Neural cell (in vitro differentiated cells): ENCODE measurements around the gene DEAF1. TPM values are rescaled to one million over a fixed set of nuclear protein-coding genes. Genes with fewer than 3 reads are reported as not detected.

ENCODE experiments used
- H2AFZ ChIP-seq: fragments of 200-600, 300-800 bp; sonication (generic), shearing (Covaris generic); 2 replicates; pipeline ENCODE4 v1.6.0; 2014; ENCODE audit warnings: low read depth, mild to moderate bottlenecking, antibody characterized with exemption, low read length, moderate library complexity
- H3F3A ChIP-seq: fragments of 200-600 bp; shearing (Covaris generic); 2 replicates; pipeline ENCODE4 v1.6.1; 2016; ENCODE audit warnings: mild to moderate bottlenecking, moderate library complexity, mixed read lengths, antibody characterized with exemption, low read length; ENCODE audit not compliant: insufficient read depth, poor library complexity, severe bottlenecking
- H3K27ac ChIP-seq: fragments of 200-600, 300-800 bp; sonication (generic), shearing (Covaris generic); 2 replicates; pipeline ENCODE4 v1.5.1; 2014; ENCODE audit warnings: mild to moderate bottlenecking, low read length, moderate library complexity
- H3K27me3 ChIP-seq: fragments of 300-800, 200-600 bp; sonication (generic), shearing (Covaris generic); 2 replicates; pipeline ENCODE4 v1.6.0; 2014; ENCODE audit warnings: mild to moderate bottlenecking, low read depth, low read length, moderate library complexity; ENCODE audit not compliant: insufficient read depth
- H3K36me3 ChIP-seq: fragments of 300-800, 200-600 bp; sonication (generic), shearing (Covaris generic); 2 replicates; pipeline ENCODE4 v1.5.1; 2014; ENCODE audit warnings: mild to moderate bottlenecking, antibody characterized with exemption, low read length, moderate library complexity; ENCODE audit not compliant: insufficient read depth
- H3K4me2 ChIP-seq: fragments of 300-800, 200-600 bp; sonication (generic), shearing (Covaris generic); 2 replicates; pipeline ENCODE4 v1.6.0; 2014; ENCODE audit warnings: mild to moderate bottlenecking, low read length
- H3K4me3 ChIP-seq: fragments of 300-800, 200-600 bp; sonication (generic), shearing (Covaris generic); 2 replicates; pipeline ENCODE4 v1.5.1; 2014; ENCODE audit warnings: mild to moderate bottlenecking, low read length, moderate library complexity
- H3K79me2 ChIP-seq: fragments of 200-600 bp; shearing (Covaris generic); replicated peaks from 2 replicates; pipeline ENCODE4 v1.6.0; 2014; ENCODE audit warnings: mild to moderate bottlenecking, low read length, moderate library complexity; ENCODE audit not compliant: insufficient read depth
- H3K9ac ChIP-seq: fragments of 300-800, 200-600 bp; sonication (generic), shearing (Covaris generic); 2 replicates; pipeline ENCODE4 v1.6.1; 2016; ENCODE audit warnings: mild to moderate bottlenecking, low read length, mixed read lengths
- H3K9me2 ChIP-seq: fragments of 200-600 bp; shearing (Covaris generic); 2 replicates; pipeline ENCODE4 v1.6.1; 2016; ENCODE audit warnings: mild to moderate bottlenecking, low read length, mixed read lengths; ENCODE audit not compliant: insufficient read depth
- H3K9me3 ChIP-seq: fragments of 200-600, 300-800 bp; sonication (generic), shearing (Covaris generic); 2 replicates; pipeline ENCODE4 v1.6.1; 2016; ENCODE audit warnings: mild to moderate bottlenecking, mixed run types, low read length, moderate library complexity, mixed read lengths
- H4K20me1 ChIP-seq: fragments of 200-600 bp; shearing (Covaris generic); 2 replicates; pipeline ENCODE4 v1.6.1; 2016; ENCODE audit warnings: mild to moderate bottlenecking, mixed run types; ENCODE audit not compliant: insufficient read depth
- EP300 ChIP-seq: fragments of 450-650 bp; conservative IDR thresholded peaks from 2 replicates; pipeline ENCODE4 v1.6.1; 2014; ENCODE audit warnings: antibody characterized with exemption, mild to moderate bottlenecking, moderate library complexity; ENCODE audit not compliant: poor library complexity, severe bottlenecking
- EZH2 ChIP-seq: fragments of 200-600, 300-800 bp; shearing (Covaris generic), sonication (generic); IDR thresholded peaks from 2 replicates; pipeline ENCODE4 v1.6.1; 2014; ENCODE audit warnings: antibody characterized with exemption, low read length, borderline replicate concordance, mild to moderate bottlenecking; ENCODE audit not compliant: insufficient read depth, poor library complexity, severe bottlenecking
- MXI1 ChIP-seq: fragments of 450-650 bp; conservative IDR thresholded peaks from 2 replicates; pipeline ENCODE4 v1.6.1; 2014; ENCODE audit warnings: antibody characterized with exemption, mild to moderate bottlenecking; ENCODE audit not compliant: poor library complexity, severe bottlenecking
- POLR2AphosphoS5 ChIP-seq: IDR thresholded peaks from 2 replicates; pipeline ENCODE4 v1.6.1; 2012
- RAD21 ChIP-seq: fragments of 450-650 bp; conservative IDR thresholded peaks from 2 replicates; pipeline ENCODE4 v1.6.1; 2014; ENCODE audit warnings: antibody characterized with exemption, mild to moderate bottlenecking, moderate library complexity
- TAF1 ChIP-seq: IDR thresholded peaks from 2 replicates; pipeline ENCODE4 v1.6.1; 2012; ENCODE audit warnings: low read depth
- polyA plus RNA-seq: library from polyadenylated mRNA; depleted of rRNA; stranded (reverse); fragments of >200 nt; gene quantifications from 2 replicates; pipeline ENCODE4 v1.2.3, GENCODE V29; 2014
- TF ChIP-seq, protein P1 (sequence below): IDR thresholded peaks from 2 replicates; pipeline ENCODE4 v1.6.1; 2012; ENCODE audit warnings: borderline replicate concordance
- TF ChIP-seq, protein P2 (sequence below): fragments of 450-650 bp; IDR thresholded peaks from 2 replicates; pipeline ENCODE4 v1.5.1; 2014; ENCODE audit warnings: antibody characterized with exemption, mild to moderate bottlenecking, moderate library complexity; ENCODE audit not compliant: poor library complexity, severe bottlenecking

Gene DEAF1
- polyA plus RNA-seq, 1 donor from 2014 or later, result 87.6 TPM

GRCh38 chr11:680476-680875 is 14.5 kb downstream of the DEAF1 start:
- H3K9ac ChIP-seq, result no peak overlapping the region
- peaks cover 8% of the 10 kb centered on the region for H3K36me3 ChIP-seq
- no peaks in the 10 kb centered on the region for H3F3A ChIP-seq
- no peak overlapping the region for H3K4me2 ChIP-seq
- TF ChIP-seq EP300, result no peak
- TF ChIP-seq, protein P1, sequence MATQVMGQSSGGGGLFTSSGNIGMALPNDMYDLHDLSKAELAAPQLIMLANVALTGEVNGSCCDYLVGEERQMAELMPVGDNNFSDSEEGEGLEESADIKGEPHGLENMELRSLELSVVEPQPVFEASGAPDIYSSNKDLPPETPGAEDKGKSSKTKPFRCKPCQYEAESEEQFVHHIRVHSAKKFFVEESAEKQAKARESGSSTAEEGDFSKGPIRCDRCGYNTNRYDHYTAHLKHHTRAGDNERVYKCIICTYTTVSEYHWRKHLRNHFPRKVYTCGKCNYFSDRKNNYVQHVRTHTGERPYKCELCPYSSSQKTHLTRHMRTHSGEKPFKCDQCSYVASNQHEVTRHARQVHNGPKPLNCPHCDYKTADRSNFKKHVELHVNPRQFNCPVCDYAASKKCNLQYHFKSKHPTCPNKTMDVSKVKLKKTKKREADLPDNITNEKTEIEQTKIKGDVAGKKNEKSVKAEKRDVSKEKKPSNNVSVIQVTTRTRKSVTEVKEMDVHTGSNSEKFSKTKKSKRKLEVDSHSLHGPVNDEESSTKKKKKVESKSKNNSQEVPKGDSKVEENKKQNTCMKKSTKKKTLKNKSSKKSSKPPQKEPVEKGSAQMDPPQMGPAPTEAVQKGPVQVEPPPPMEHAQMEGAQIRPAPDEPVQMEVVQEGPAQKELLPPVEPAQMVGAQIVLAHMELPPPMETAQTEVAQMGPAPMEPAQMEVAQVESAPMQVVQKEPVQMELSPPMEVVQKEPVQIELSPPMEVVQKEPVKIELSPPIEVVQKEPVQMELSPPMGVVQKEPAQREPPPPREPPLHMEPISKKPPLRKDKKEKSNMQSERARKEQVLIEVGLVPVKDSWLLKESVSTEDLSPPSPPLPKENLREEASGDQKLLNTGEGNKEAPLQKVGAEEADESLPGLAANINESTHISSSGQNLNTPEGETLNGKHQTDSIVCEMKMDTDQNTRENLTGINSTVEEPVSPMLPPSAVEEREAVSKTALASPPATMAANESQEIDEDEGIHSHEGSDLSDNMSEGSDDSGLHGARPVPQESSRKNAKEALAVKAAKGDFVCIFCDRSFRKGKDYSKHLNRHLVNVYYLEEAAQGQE, result no peak
- no peak for TF ChIP-seq POLR2AphosphoS5
- no peak for TF ChIP-seq EZH2
- TF ChIP-seq RAD21, result no peak
- TF ChIP-seq MXI1, result no peak
- TF ChIP-seq, protein P2, sequence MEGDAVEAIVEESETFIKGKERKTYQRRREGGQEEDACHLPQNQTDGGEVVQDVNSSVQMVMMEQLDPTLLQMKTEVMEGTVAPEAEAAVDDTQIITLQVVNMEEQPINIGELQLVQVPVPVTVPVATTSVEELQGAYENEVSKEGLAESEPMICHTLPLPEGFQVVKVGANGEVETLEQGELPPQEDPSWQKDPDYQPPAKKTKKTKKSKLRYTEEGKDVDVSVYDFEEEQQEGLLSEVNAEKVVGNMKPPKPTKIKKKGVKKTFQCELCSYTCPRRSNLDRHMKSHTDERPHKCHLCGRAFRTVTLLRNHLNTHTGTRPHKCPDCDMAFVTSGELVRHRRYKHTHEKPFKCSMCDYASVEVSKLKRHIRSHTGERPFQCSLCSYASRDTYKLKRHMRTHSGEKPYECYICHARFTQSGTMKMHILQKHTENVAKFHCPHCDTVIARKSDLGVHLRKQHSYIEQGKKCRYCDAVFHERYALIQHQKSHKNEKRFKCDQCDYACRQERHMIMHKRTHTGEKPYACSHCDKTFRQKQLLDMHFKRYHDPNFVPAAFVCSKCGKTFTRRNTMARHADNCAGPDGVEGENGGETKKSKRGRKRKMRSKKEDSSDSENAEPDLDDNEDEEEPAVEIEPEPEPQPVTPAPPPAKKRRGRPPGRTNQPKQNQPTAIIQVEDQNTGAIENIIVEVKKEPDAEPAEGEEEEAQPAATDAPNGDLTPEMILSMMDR, result no peak
- TF ChIP-seq TAF1, result no peak
- H2AFZ ChIP-seq, result no peak overlapping the region
- H3K79me2 ChIP-seq, result no peaks in the 10 kb centered on the region
- H4K20me1 ChIP-seq, result no peaks in the 10 kb centered on the region
- no peak overlapping the region for H3K4me3 ChIP-seq
- no peak overlapping the region for H3K27ac ChIP-seq
- no peaks in the 10 kb centered on the region for H3K9me2 ChIP-seq
- H3K27me3 ChIP-seq, result no peaks in the 10 kb centered on the region
- H3K9me3 ChIP-seq, result no peaks in the 10 kb centered on the region

DNA sequence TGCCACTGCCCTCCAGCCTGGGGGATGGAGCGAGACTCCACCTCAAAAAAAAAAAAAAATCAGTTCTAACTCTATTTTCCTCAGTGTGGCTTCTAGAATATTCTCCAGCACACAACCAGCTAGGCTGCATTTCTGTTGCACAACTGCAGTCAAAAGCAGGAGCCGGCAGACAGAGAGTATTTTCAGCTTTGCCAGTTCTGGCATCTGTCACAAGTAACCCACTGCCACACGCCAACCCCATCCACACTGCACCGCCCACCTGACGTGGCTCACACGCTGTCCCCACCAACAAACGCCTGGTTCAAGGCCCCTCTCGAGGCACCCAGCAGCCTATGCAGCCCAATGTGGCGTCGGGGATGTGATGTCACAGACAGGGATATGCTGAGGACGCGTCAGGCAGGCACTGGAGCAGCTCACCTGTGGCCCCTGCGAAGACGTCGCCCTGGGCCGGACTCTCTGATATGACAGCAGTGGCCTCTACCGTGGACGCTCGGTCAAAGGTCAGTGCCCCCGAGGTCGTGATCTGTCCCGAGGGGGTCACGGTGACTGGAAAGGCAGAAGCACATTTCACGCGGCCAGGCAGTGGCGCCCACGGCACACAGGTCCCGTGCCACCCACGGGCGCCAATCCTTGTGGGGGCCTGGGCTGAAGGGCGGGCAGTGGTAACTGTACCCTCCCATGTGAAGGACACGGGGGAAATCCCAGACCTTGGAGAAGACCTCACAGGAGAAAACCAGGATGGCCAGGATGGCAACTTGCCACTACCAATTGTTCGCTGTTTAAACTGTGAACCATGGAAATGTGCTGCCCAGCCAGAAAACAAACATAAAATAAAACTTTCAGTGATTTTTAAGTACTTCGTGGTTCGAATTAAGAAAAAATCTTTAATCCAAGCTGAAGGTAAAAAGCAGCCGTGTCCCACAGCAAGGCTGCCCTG is 15.5 kb downstream of the DEAF1 start:
- H3F3A ChIP-seq, result no peaks in the 10 kb centered on the region
- H3K4me2 ChIP-seq, result no peak overlapping the region
- no peaks in the 10 kb centered on the region for H3K9me3 ChIP-seq
- H3K27me3 ChIP-seq, result no peaks in the 10 kb centered on the region
- peaks cover 8% of the 10 kb centered on the region for H3K36me3 ChIP-seq
- H4K20me1 ChIP-seq, result no peaks in the 10 kb centered on the region
- H3K79me2 ChIP-seq, result no peaks in the 10 kb centered on the region
- no peak overlapping the region for H3K4me3 ChIP-seq
- H3K9me2 ChIP-seq, result no peaks in the 10 kb centered on the region
- H3K9ac ChIP-seq, result no peak overlapping the region
- TF ChIP-seq, protein P1, result no peak
- TF ChIP-seq POLR2AphosphoS5, result no peak
- no peak for TF ChIP-seq EP300
- no peak overlapping the region for H3K27ac ChIP-seq
- no peak overlapping the region for H2AFZ ChIP-seq
